Activated T-cell treated with anti-CD3 and anti-CD28 coated beads, Interleukin-2, amount 50 U/mL, for 24 hours (primary cell): ENCODE measurements around the gene PHACTR3.
A peak's percentile ranks its signal among the peaks of the same experiment; 100 is the strongest.

Experiments used
- DNase-seq: peaks from one replicate; pipeline ENCODE4 v3.0.0-alpha.2; 2020
- H3K27ac Mint-ChIP-seq: 2 replicates; pipeline ENCODE4 v1.8.0; 2020; ENCODE audit warnings: mild to moderate bottlenecking, mixed read lengths
- H3K27me3 Mint-ChIP-seq: 2 replicates; pipeline ENCODE4 v1.8.0; 2020; ENCODE audit warnings: mixed read lengths
- H3K36me3 Mint-ChIP-seq: 2 replicates; pipeline ENCODE4 v1.8.0; 2020; ENCODE audit warnings: low read depth, mixed read lengths
- H3K4me1 Mint-ChIP-seq: 2 replicates; pipeline ENCODE4 v1.8.0; 2020; ENCODE audit warnings: low read depth, mixed read lengths
- H3K4me3 Mint-ChIP-seq: 2 replicates; pipeline ENCODE4 v1.8.0; 2020; ENCODE audit warnings: mild to moderate bottlenecking, moderate library complexity, mixed read lengths
- H3K9me3 Mint-ChIP-seq: 2 replicates; pipeline ENCODE4 v1.8.0; 2020; ENCODE audit warnings: mixed read lengths

PHACTR3 gene

GRCh38 chr20:59568509-59569024, 35.8 kb upstream of the PHACTR3 start:
- no peak for DNase-seq
- H3K36me3 Mint-ChIP-seq = no peaks in the 10 kb centered on the region
- H3K27ac Mint-ChIP-seq = no peak overlapping the region
- no peaks in the 10 kb centered on the region for H3K9me3 Mint-ChIP-seq
- H3K4me3 Mint-ChIP-seq = no peak overlapping the region
- peaks cover 6% of the 10 kb centered on the region for H3K4me1 Mint-ChIP-seq
- H3K27me3 Mint-ChIP-seq = peaks cover 29% of the 10 kb centered on the region

- no peak for DNase-seq
- Mint-ChIP-seq H3K9me3 (no peaks in the 10 kb centered on the region), H3K27me3 (peaks cover 30% of the 10 kb centered on the region), H3K4me1 (peaks cover 6% of the 10 kb centered on the region), H3K27ac (no peak overlapping the region), H3K36me3 (no peaks in the 10 kb centered on the region), H3K4me3 (no peak overlapping the region)
These were observed 35.0 kb upstream of the PHACTR3 start for GRCh38 chr20:59569305-59569704.

- H3K27ac Mint-ChIP-seq = no peak overlapping the region
- H3K9me3 Mint-ChIP-seq = no peaks in the 10 kb centered on the region
- no peaks in the 10 kb centered on the region for H3K36me3 Mint-ChIP-seq
- peaks cover 46% of the 10 kb centered on the region for H3K27me3 Mint-ChIP-seq
- peaks cover 6% of the 10 kb centered on the region for H3K4me1 Mint-ChIP-seq
- peak overlapping the region; percentile 57 for H3K4me3 Mint-ChIP-seq
- no peak for DNase-seq
These were observed 33.2 kb upstream of the PHACTR3 start for GRCh38 chr20:59571151-59571550.

- Mint-ChIP-seq H3K4me1 (peaks cover 6% of the 10 kb centered on the region), H3K9me3 (no peaks in the 10 kb centered on the region), H3K27me3 (peaks cover 52% of the 10 kb centered on the region), H3K36me3 (no peaks in the 10 kb centered on the region), H3K4me3 (peak overlapping the region; percentile 57), H3K27ac (no peak overlapping the region)
- DNase-seq = peak; percentile 75
These were observed 32.6 kb upstream of the PHACTR3 start for GRCh38 chr20:59571551-59572314.

GRCh38 chr20:59572515-59572914, 31.8 kb upstream of the PHACTR3 start:
- Mint-ChIP-seq H3K27ac (no peak overlapping the region), H3K4me3 (no peak overlapping the region), H3K36me3 (no peaks in the 10 kb centered on the region), H3K4me1 (peaks cover 6% of the 10 kb centered on the region), H3K9me3 (no peaks in the 10 kb centered on the region), H3K27me3 (peaks cover 55% of the 10 kb centered on the region)
- DNase-seq = no peak

- Mint-ChIP-seq H3K4me3 (no peak overlapping the region), H3K27me3 (peaks cover 62% of the 10 kb centered on the region), H3K27ac (no peak overlapping the region), H3K9me3 (no peaks in the 10 kb centered on the region), H3K36me3 (no peaks in the 10 kb centered on the region), H3K4me1 (peaks cover 6% of the 10 kb centered on the region)
- DNase-seq = no peak
These were observed 30.5 kb upstream of the PHACTR3 start for GRCh38 chr20:59573837-59574236.

- Mint-ChIP-seq H3K4me3 (no peak overlapping the region), H3K36me3 (no peaks in the 10 kb centered on the region), H3K27me3 (peaks cover 67% of the 10 kb centered on the region), H3K9me3 (no peaks in the 10 kb centered on the region), H3K27ac (no peak overlapping the region), H3K4me1 (peaks cover 6% of the 10 kb centered on the region)
- no peak for DNase-seq
These were observed 30.0 kb upstream of the PHACTR3 start for GRCh38 chr20:59574308-59574707.

- Mint-ChIP-seq H3K4me3 (no peak overlapping the region), H3K9me3 (no peaks in the 10 kb centered on the region), H3K27ac (no peak overlapping the region), H3K36me3 (no peaks in the 10 kb centered on the region), H3K4me1 (peaks cover 6% of the 10 kb centered on the region), H3K27me3 (peaks cover 73% of the 10 kb centered on the region)
- no peak for DNase-seq
These were observed 29.1 kb upstream of the PHACTR3 start for GRCh38 chr20:59575216-59575615.

GRCh38 chr20:59575653-59576052, 28.7 kb upstream of the PHACTR3 start:
- H3K27me3 Mint-ChIP-seq = peaks cover 69% of the 10 kb centered on the region
- DNase-seq = no peak
- H3K27ac Mint-ChIP-seq = no peak overlapping the region
- no peaks in the 10 kb centered on the region for H3K9me3 Mint-ChIP-seq
- no peaks in the 10 kb centered on the region for H3K36me3 Mint-ChIP-seq
- no peak overlapping the region for H3K4me3 Mint-ChIP-seq
- peaks cover 6% of the 10 kb centered on the region for H3K4me1 Mint-ChIP-seq

GRCh38 chr20:59576216-59576953, 28.0 kb upstream of the PHACTR3 start:
- Mint-ChIP-seq H3K4me1 (peaks cover 5% of the 10 kb centered on the region), H3K4me3 (no peak overlapping the region), H3K27me3 (peaks cover 62% of the 10 kb centered on the region), H3K27ac (no peak overlapping the region), H3K9me3 (no peaks in the 10 kb centered on the region), H3K36me3 (no peaks in the 10 kb centered on the region)
- no peak for DNase-seq

GRCh38 chr20:59577037-59577808, 27.1 kb upstream of the PHACTR3 start:
- DNase-seq = no peak
- Mint-ChIP-seq H3K9me3 (no peaks in the 10 kb centered on the region), H3K4me3 (no peak overlapping the region), H3K27me3 (peaks cover 57% of the 10 kb centered on the region), H3K36me3 (no peaks in the 10 kb centered on the region), H3K4me1 (no peaks in the 10 kb centered on the region), H3K27ac (no peak overlapping the region)

GRCh38 chr20:59577809-59578435, 26.4 kb upstream of the PHACTR3 start:
- no peak for DNase-seq
- no peaks in the 10 kb centered on the region for H3K9me3 Mint-ChIP-seq
- no peak overlapping the region for H3K27ac Mint-ChIP-seq
- peaks cover 56% of the 10 kb centered on the region for H3K27me3 Mint-ChIP-seq
- no peaks in the 10 kb centered on the region for H3K4me1 Mint-ChIP-seq
- H3K36me3 Mint-ChIP-seq = no peaks in the 10 kb centered on the region
- no peak overlapping the region for H3K4me3 Mint-ChIP-seq

GRCh38 chr20:59578436-59579403, 25.6 kb upstream of the PHACTR3 start:
- no peaks in the 10 kb centered on the region for H3K36me3 Mint-ChIP-seq
- no peak overlapping the region for H3K4me3 Mint-ChIP-seq
- peaks cover 49% of the 10 kb centered on the region for H3K27me3 Mint-ChIP-seq
- DNase-seq = no peak
- no peak overlapping the region for H3K27ac Mint-ChIP-seq
- no peaks in the 10 kb centered on the region for H3K4me1 Mint-ChIP-seq
- no peaks in the 10 kb centered on the region for H3K9me3 Mint-ChIP-seq
